Ammon's horn (tissue), 1 donor: ENCODE results near the gene MYO16.

Experiments used
- DNase-seq: peaks from one replicate; pipeline ENCODE4 v3.0.0-alpha.2; 2016; ENCODE audit warnings: low spot score

Gene MYO16

GRCh38 chr13:109154146-109154545, 524.7 kb downstream of the MYO16 start:
- no peak for DNase-seq

GRCh38 chr13:109154546-109154945, 525.1 kb downstream of the MYO16 start:
- DNase-seq: no peak

- no peak for DNase-seq
These were observed 525.8 kb downstream of the MYO16 start for GRCh38 chr13:109154966-109155761.

- no peak for DNase-seq
These were observed 526.9 kb downstream of the MYO16 start for GRCh38 chr13:109156181-109156935.

GRCh38 chr13:109157275-109157674, 527.9 kb downstream of the MYO16 start:
- no peak for DNase-seq

- no peak for DNase-seq
These were observed 529.0 kb downstream of the MYO16 start for GRCh38 chr13:109158383-109158782.

- DNase-seq: no peak
These were observed 530.4 kb downstream of the MYO16 start for GRCh38 chr13:109159650-109160309.

- DNase-seq: no peak
These were observed 530.9 kb downstream of the MYO16 start for GRCh38 chr13:109160357-109160756.

- DNase-seq: no peak
These were observed 531.7 kb downstream of the MYO16 start for GRCh38 chr13:109160887-109161669.

- DNase-seq: no peak
These were observed 533.0 kb downstream of the MYO16 start for GRCh38 chr13:109162248-109163036.

- DNase-seq: no peak
These were observed 533.6 kb downstream of the MYO16 start for GRCh38 chr13:109163037-109163379.

- no peak for DNase-seq
These were observed 536.0 kb downstream of the MYO16 start for GRCh38 chr13:109165417-109165904.

GRCh38 chr13:109166804-109167203, 537.4 kb downstream of the MYO16 start:
- no peak for DNase-seq

GRCh38 chr13:109172136-109172535, 542.7 kb downstream of the MYO16 start:
- DNase-seq: no peak

- DNase-seq: no peak
These were observed 546.3 kb downstream of the MYO16 start for GRCh38 chr13:109175666-109176065.

- no peak for DNase-seq
These were observed 551.6 kb downstream of the MYO16 start for GRCh38 chr13:109180905-109181425.

- no peak for DNase-seq
These were observed 553.5 kb downstream of the MYO16 start for GRCh38 chr13:109182777-109183465.

- no peak for DNase-seq
These were observed 562.0 kb downstream of the MYO16 start for GRCh38 chr13:109191413-109191812.

- DNase-seq: no peak
These were observed 562.9 kb downstream of the MYO16 start for GRCh38 chr13:109192306-109192705.

- no peak for DNase-seq
These were observed 567.5 kb downstream of the MYO16 start for GRCh38 chr13:109196948-109197347.
